ENCODE results near the gene OGDH. TPM values are rescaled to one million over a fixed set of nuclear protein-coding genes. Genes with fewer than 3 reads are reported as not detected.

OGDH gene
- total and polyA plus RNA-seq, 2 of the 13 experiments (the other 11 are each of a cell fraction or from before 2014, with no cell fraction given) = 17.4 to 25.4 TPM

DNA sequence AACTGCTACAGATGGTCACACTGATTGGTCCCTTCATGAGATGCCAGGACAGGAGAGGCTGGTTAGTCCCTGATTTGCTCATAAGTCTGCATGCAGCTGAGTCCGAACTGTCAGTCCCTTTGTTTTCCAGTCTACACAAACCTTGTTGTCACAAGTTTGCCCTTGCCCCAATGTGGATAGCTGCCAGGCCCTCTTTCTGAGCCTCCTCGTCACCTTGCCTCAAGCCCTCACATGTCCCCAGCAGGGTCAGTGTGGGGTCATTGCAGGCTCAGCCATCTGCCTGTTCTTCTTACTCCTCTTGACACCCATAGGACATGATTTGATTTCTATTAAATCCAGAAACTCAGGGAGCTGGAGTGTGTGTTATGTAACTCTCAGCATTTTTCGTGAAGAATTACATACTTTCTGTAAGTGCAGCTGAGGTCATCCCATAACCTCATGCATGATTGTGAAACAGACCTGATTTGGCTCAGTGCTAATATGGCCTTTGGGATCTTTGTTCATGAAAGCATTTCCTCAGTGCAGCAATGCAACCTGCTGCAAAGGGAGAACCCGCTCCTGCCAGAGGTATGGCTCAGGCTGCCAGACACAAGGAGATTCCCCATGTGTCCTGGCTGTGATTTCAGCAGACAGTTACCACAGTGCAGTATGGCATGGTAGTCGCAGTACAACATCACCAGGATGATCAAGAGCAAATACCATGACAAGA, 72.2 kb downstream of the OGDH start (continued):
- TF ChIP-seq, protein P1, sequence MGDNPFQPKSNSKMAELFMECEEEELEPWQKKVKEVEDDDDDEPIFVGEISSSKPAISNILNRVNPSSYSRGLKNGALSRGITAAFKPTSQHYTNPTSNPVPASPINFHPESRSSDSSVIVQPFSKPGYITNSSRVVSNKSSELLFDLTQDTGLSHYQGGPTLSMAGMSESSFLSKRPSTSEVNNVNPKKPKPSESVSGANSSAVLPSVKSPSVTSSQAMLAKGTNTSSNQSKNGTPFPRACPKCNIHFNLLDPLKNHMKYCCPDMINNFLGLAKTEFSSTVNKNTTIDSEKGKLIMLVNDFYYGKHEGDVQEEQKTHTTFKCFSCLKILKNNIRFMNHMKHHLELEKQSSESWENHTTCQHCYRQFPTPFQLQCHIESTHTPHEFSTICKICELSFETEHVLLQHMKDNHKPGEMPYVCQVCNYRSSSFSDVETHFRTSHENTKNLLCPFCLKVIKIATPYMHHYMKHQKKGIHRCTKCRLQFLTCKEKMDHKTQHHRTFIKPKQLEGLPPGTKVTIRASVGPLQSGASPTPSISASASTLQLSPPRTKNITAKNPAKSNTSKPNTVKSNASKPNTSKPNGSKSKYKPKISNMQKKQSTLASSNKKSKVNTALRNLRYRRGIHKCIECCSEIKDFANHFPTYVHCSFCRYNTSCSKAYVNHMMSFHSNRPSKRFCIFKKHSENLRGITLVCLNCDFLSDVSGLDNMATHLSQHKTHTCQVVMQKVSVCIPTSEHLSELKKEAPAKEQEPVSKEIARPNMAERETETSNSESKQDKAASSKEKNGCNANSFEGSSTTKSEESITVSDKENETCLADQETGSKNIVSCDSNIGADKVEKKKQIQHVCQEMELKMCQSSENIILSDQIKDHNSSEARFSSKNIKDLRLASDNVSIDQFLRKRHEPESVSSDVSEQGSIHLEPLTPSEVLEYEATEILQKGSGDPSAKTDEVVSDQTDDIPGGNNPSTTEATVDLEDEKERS (CRISPR knock-in tag; IDR thresholded peaks at IDR 0.05) = no peak
- TF ChIP-seq PITX1 (CRISPR knock-in tag; IDR thresholded peaks at IDR 0.05) (no peak), TCF12 (IDR thresholded peaks at IDR 0.05) (no peak), TCF12 (CRISPR knock-in tag; IDR thresholded peaks at IDR 0.05) (no peak), ZNF644 (CRISPR knock-in tag; IDR thresholded peaks at IDR 0.05; ENCODE audit: low read depth) (peak; percentile 73), ELF3 (CRISPR knock-in tag; IDR thresholded peaks at IDR 0.05) (no peak; the same call in 1 of the 2 replicates), FOXA1 (IDR thresholded peaks at IDR 0.05) (no peak), FOXA1 (CRISPR knock-in tag; IDR thresholded peaks at IDR 0.05) (peak; percentile 5; the same call in 1 of the 2 replicates), CEBPG (CRISPR knock-in tag; IDR thresholded peaks at IDR 0.05) (peak; percentile 89), HNRNPK (IDR thresholded peaks at IDR 0.05; ENCODE audit: low read depth, low read length, poor library complexity, severe bottlenecking) (no peak), TAF15 (IDR thresholded peaks at IDR 0.05; ENCODE audit: low read depth, low read length, poor library complexity, severe bottlenecking) (no peak), MTA3 (CRISPR knock-in tag; IDR thresholded peaks at IDR 0.05) (no peak), ZMAT3 (CRISPR knock-in tag; conservative IDR thresholded peaks at IDR 0.05) (no peak)
- TF ChIP-seq, protein P2, sequence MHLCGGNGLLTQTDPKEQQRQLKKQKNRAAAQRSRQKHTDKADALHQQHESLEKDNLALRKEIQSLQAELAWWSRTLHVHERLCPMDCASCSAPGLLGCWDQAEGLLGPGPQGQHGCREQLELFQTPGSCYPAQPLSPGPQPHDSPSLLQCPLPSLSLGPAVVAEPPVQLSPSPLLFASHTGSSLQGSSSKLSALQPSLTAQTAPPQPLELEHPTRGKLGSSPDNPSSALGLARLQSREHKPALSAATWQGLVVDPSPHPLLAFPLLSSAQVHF (CRISPR knock-in tag; IDR thresholded peaks at IDR 0.05) = no peak
- TF ChIP-seq, protein P3, sequence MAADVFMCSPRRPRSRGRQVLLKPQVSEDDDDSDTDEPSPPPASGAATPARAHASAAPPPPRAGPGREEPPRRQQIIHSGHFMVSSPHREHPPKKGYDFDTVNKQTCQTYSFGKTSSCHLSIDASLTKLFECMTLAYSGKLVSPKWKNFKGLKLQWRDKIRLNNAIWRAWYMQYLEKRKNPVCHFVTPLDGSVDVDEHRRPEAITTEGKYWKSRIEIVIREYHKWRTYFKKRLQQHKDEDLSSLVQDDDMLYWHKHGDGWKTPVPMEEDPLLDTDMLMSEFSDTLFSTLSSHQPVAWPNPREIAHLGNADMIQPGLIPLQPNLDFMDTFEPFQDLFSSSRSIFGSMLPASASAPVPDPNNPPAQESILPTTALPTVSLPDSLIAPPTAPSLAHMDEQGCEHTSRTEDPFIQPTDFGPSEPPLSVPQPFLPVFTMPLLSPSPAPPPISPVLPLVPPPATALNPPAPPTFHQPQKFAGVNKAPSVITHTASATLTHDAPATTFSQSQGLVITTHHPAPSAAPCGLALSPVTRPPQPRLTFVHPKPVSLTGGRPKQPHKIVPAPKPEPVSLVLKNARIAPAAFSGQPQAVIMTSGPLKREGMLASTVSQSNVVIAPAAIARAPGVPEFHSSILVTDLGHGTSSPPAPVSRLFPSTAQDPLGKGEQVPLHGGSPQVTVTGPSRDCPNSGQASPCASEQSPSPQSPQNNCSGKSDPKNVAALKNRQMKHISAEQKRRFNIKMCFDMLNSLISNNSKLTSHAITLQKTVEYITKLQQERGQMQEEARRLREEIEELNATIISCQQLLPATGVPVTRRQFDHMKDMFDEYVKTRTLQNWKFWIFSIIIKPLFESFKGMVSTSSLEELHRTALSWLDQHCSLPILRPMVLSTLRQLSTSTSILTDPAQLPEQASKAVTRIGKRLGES (CRISPR knock-in tag; IDR thresholded peaks at IDR 0.05; ENCODE audit: borderline replicate concordance) = no peak
- TF ChIP-seq, protein P4, sequence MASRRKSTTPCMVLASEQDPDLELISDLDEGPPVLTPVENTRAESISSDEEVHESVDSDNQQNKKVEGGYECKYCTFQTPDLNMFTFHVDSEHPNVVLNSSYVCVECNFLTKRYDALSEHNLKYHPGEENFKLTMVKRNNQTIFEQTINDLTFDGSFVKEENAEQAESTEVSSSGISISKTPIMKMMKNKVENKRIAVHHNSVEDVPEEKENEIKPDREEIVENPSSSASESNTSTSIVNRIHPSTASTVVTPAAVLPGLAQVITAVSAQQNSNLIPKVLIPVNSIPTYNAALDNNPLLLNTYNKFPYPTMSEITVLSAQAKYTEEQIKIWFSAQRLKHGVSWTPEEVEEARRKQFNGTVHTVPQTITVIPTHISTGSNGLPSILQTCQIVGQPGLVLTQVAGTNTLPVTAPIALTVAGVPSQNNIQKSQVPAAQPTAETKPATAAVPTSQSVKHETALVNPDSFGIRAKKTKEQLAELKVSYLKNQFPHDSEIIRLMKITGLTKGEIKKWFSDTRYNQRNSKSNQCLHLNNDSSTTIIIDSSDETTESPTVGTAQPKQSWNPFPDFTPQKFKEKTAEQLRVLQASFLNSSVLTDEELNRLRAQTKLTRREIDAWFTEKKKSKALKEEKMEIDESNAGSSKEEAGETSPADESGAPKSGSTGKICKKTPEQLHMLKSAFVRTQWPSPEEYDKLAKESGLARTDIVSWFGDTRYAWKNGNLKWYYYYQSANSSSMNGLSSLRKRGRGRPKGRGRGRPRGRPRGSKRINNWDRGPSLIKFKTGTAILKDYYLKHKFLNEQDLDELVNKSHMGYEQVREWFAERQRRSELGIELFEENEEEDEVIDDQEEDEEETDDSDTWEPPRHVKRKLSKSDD (CRISPR knock-in tag; IDR thresholded peaks at IDR 0.05; ENCODE audit: low read depth) = no peak
